DMS153 (cell line): Measurements from ENCODE around the gene NBEAL2.

Experiments
- DNase-seq: peaks from one replicate; lab custom pipeline; 2025; lab: John Stamatoyannopoulos, UW

NBEAL2 gene

DNA sequence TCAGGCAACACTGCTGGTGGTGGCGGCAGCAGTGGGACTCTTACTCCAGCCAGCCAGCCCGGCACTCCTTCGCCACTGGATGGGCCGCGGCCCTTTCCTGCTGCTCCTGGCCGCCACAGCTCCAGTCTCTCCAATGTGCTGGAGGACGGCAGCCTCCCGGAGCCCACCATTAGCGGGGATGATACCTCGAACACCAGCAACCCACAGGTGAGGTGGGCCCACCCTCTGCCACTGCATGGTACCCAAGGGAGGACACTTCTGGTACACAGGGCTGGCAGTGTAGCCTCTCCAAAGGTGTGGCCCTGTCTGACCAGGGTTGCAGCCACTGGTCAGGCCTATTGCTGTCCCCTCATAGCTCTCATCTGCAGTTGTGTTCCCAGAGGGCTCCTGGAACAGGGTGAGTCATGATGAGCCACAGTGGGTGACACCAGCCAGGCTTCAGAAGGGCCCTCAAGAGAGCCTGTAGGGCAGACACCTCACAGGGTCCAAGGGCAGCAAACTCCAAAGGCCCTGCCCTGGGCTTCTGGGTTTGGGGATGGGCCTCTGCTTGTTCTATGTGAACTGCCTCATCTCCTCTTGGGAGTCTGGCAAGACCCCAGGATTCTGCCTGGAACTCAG is 20.8 kb downstream of the NBEAL2 start:
- DNase-seq, result no peak

- DNase-seq, result no peak
Observed at GRCh38 chr3:47000922-47001730, 21.7 kb downstream of the NBEAL2 start.

- DNase-seq, result no peak
Observed at GRCh38 chr3:47001731-47002170, 22.3 kb downstream of the NBEAL2 start.

- DNase-seq, result no peak
Observed at GRCh38 chr3:47002171-47003055, 22.9 kb downstream of the NBEAL2 start.

DNA sequence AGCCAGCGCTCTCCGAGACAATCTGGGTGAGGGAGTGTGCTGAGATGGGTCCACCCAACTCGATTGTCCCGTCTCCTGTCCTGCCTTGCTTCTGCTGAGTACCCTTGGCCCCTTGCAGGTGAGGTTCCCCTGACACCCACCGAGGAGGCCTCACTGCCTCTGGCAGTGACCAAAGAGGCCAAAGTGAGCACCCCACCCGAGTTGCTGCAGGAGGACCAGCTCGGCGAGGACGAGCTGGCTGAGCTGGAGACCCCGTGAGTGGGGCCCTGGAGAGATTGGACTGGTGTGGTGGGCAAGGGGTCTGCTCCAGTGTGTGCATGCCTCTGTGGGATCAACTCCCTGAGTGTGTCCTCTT is 23.6 kb downstream of the NBEAL2 start:
- DNase-seq, result no peak

- DNase-seq, result no peak
Observed at GRCh38 chr3:47003461-47004368, 24.2 kb downstream of the NBEAL2 start.

DNA sequence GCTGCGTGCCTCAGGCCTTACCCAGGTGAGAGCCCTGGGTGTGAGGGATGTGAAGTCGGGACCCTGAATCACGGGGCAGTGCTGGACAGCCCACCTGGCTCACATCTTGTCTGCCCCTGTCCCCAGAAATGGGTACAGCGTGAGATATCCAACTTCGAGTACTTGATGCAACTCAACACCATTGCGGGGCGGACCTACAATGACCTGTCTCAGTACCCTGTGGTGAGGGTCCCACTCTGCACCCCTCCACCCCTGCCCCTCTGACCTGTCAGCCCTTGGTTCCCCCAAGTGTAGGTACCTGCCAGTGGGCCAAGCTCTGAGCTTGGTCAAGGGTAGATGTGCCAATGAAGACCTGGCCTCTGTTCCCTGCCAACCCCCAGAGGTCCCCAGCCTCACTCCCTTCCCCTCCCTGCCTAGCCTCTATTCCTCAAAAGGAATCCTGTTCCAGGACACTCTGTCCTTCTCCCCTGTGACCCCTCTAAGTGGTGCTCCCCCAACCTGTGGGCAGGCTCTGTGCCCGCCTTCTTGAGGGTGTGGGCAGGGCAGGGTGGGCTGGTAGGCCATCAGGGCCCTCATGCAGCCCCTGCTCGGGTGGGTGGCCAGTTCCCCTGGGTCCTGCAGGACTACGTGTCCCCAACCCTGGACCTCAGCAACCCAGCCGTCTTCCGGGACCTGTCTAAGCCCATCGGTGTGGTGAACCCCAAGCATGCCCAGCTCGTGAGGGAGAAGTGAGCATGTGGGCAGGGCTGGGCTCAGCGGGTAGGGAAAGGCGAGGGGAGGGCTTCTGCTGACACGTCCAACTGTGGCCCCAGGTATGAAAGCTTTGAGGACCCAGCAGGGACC is 25.1 kb downstream of the NBEAL2 start:
- DNase-seq, result no peak

DNA sequence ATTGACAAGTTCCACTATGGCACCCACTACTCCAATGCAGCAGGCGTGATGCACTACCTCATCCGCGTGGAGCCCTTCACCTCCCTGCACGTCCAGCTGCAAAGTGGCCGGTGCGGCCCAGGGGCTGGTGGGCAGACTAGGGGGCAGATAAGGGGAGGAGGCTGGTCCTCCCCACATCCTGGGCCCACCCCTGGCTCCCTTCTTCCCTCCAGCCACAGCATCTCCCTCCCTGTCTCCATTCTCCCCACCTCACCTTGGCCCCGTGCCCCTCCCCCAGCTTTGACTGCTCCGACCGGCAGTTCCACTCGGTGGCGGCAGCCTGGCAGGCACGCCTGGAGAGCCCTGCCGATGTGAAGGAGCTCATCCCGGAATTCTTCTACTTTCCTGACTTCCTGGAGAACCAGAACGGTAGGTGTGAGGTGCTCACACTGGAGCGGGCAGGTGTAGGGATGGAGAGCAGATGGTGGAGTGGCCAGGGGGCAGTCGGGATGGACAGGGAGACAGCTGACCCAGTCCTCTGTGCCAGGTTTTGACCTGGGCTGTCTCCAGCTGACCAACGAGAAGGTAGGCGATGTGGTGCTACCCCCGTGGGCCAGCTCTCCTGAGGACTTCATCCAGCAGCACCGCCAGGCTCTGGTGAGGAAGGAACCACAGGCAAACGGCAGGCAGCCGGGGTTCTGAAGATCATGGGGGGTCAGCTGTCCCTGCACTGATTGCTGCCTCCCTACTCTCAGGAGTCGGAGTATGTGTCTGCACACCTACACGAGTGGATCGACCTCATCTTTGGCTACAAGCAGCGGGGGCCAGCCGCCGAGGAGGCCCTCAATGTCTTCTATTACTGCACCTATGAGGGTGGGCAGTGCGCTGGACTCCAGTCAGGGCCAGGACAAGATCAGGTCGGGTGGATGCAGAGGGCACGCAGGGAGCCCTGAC is 26.0 kb downstream of the NBEAL2 start:
- DNase-seq, result no peak

DNA sequence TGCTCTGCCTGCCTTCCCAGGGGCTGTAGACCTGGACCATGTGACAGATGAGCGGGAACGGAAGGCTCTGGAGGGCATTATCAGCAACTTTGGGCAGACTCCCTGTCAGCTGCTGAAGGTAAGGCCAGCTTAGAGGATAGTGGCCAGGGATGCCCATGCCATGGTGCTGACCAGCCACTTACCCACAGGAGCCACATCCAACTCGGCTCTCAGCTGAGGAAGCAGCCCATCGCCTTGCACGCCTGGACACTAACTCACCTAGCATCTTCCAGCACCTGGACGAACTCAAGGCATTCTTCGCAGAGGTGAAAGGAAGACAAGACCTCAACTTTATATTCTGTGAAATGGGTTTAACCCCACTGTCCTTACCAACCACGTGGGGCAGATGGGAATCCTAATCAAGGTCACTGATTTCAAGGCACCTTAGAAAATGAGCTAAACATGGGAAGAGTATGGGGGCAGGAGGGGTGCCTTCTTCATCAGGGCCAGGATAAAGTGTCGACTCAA is 26.7 kb downstream of the NBEAL2 start:
- no peak for DNase-seq

- no peak for DNase-seq
Observed at GRCh38 chr3:47007001-47007400, 27.5 kb downstream of the NBEAL2 start.

- DNase-seq, result no peak
Observed at GRCh38 chr3:47007482-47008233, 28.2 kb downstream of the NBEAL2 start.

GRCh38 chr3:47008234-47008796 is 28.8 kb downstream of the NBEAL2 start:
- no peak for DNase-seq

GRCh38 chr3:47008851-47009224 is 29.4 kb downstream of the NBEAL2 start:
- DNase-seq, result no peak

DNA sequence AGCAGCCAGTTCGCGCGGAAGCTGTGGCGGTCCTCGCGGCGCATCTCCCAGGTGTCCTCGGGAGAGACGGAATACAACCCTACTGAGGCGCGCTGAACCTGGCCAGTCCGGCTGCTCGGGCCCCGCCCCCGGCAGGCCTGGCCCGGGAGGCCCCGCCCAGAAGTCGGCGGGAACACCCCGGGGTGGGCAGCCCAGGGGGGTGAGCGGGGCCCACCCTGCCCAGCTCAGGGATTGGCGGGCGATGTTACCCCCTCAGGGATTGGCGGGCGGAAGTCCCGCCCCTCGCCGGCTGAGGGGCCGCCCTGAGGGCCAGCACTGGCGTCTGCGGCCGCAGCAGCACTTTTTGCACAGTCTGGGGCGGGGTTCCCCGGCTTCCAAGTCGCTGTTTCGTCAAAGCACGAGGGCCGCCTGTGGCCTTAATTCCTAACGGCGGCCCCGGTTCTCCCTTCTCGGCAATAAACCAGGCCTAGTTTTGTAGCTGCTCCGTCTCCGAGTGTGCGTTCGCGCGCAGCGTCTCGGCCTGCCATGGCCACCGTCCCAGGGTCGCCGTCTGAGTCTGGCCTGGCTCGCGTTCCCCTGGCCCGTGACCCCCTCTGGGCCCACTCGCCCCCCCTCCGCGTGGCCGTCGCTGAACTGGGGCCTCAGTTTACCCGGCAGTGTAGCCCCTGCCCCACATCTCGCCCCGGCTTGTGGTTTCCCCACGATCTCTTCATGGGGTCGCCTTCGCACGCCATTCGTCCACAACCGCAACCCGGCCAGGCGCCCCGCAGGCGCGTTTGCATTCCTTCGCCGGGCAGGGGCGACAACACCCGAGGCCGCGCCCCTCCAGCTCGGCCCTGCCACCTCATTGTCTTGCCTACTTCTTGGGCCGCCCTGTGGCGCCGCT is 30.0 kb downstream of the NBEAL2 start:
- DNase-seq, result peak; percentile 74

DNA sequence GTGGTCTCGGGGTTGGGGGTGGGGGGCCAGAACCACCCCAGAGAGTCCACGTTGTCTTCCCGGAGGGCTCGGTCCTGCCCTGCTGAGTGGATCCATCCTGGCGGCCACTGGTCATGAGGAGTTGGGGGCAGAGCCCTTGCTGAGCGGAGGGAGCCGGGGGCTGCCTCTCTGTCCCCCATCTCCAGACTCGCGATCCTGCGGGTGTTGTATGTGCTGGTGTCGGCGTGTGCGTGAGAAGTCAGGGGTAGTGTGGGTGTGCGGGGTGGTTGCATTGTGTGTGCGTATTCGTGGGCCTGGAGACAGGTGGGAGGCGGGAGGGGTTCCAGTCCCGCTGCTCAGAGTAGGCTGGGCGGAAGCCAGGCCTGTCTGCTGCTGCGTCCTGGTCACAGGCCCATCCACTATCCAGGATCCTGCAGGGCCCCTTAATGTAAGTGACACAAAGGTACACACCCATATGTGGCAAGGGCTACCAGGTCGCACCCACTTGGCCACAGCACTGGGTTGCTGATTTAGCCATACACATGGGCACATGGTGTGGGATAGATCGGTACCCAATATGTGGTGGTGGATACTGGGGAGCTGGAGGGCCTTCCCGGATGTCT is 30.7 kb downstream of the NBEAL2 start:
- no peak for DNase-seq

DNA sequence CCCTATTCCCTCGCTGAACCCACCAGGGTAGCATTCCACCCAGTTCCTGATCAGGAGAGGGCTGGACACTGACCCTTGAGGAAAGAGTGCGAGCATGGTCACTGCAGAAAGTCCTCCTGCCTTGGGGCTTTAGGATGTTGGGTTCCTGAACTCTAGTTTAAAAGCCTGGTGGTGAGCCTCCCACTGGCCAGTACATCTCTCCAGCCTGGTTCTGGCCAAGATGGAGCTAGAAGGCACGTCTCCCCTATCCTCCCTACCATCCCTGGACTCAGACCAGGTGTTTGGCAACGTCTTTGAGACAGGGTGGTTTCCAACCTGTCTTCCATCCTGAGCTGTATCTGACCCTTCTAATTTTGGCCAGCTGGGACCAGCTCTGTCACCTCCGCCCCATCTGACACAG is 31.4 kb downstream of the NBEAL2 start:
- no peak for DNase-seq

DNA sequence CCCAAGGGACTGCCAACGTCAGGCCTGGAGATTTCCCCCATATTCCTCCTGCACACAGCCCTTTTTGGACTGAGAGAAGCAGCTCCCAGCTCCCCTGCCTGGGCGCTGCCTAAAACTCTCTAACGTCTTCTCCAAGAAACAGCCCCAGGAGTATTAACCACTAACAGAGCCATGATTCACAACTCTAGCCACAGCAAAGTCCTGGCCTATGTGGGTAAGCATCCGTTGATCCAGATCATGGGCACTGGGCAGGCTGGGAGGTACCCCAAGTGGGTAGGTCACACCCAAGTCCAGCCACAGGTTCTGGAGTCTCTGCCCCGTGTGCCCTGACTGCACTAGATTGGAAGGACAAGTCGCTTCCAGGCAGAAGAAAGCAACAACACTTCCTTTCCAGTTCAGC is 31.9 kb downstream of the NBEAL2 start:
- DNase-seq, result no peak
